Heart left ventricle (tissue), 13 donors: Measurements from ENCODE around the gene PTPRN2.

Experiments used
- POLR2A ChIP-seq, 2 donors: fragments of 450-650 bp; IDR thresholded peaks; one replicate each; pipeline ENCODE4 v1.6.1; 2017; ENCODE audit warnings: antibody characterized with exemption in 2 of 2, mild to moderate bottlenecking in 2 of 2, moderate library complexity in 2 of 2
- TF ChIP-seq, protein P1 (sequence below), 12 donors: fragments of 200-600 bp; sonication (generic) in 4 of 12; IDR thresholded peaks; one replicate each; pipeline versions ENCODE4 v1.5.0 to v1.8.0; 2018 to 2022; ENCODE audit warnings: antibody characterized with exemption in 12 of 12, mild to moderate bottlenecking in 5 of 12
- donor health status: ischemic (EF 13 %, LVEDD 7.1; RV severe dilation, severe dysfunction).
- donor health status: DM: no; HTN: yes; CAD: no.
- donor health status: DM: no; HTN: no; CAD: no.
- donor health status: ischemic (EF 25% LVEDD 6.9; RV normal size, moderate dysfunction).
- donor health status: ischemic (EF 25% LVEDD 5.7; RV mildly dilated, moderate dysfunction).
- donor health status: ischemic (EF 35%, LVEDD 5.7; RV mildly dilated, moderate dysfunction).
- donor health status: nonischemic (EF 11% LVEDD 7.7; RV severe dilation, severe dysfunction).
- donor health status: DM: yes; HTN: yes; CAD: no.
- donor health status: PGD.
- donor health status: ischemic (EF 29% LVEDD 5.4; RV normal size, mild dysfunction).
- donor health status: nonischemic (EF 23%, LVEDD 6.1; RV moderate dilation, normal function).

DNA sequence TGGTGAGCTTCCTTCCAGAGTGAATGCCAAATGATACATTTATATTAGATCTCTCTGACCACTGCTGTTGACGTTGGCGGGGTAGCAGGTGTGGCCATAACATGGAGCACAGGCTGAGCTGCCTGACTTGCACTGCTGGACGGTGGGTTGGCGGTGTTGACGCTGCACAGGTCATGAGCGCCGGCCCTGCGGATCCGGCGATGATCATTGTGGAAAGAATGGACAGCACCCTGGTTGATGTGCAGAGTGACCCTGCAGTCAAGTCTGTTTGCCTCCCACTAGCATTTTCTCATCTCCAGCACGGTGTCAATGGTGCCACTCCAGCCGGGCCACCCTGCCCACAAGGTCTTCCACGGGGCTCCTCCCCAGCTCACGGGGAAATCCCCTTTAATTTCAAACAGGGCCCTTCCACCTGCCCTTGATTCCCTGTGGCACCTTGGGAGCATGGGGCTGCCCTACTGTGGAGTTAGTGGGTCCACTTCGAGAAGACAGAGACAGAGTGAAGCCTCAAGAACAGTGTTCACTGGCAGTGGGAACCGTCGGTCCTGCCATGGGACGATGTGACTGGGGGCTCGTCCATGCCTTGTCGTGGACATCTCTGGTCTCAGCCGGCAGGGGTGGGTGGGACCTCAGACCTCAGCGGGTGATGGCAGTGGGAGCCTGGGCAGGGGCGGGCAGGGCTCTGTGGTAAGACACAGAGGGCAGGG is 613.5 kb downstream of the PTPRN2 start:
- TF ChIP-seq, protein P1, sequence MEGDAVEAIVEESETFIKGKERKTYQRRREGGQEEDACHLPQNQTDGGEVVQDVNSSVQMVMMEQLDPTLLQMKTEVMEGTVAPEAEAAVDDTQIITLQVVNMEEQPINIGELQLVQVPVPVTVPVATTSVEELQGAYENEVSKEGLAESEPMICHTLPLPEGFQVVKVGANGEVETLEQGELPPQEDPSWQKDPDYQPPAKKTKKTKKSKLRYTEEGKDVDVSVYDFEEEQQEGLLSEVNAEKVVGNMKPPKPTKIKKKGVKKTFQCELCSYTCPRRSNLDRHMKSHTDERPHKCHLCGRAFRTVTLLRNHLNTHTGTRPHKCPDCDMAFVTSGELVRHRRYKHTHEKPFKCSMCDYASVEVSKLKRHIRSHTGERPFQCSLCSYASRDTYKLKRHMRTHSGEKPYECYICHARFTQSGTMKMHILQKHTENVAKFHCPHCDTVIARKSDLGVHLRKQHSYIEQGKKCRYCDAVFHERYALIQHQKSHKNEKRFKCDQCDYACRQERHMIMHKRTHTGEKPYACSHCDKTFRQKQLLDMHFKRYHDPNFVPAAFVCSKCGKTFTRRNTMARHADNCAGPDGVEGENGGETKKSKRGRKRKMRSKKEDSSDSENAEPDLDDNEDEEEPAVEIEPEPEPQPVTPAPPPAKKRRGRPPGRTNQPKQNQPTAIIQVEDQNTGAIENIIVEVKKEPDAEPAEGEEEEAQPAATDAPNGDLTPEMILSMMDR (IDR thresholded peaks at IDR 0.05): no peak
- TF ChIP-seq POLR2A (IDR thresholded peaks at IDR 0.05): no peak
